Upper lobe of left lung (tissue), 6 donors: Measurements from ENCODE around the gene CEP250. TPM values are rescaled to one million over a fixed set of nuclear protein-coding genes. Genes with fewer than 3 reads are reported as not detected.

Experiments used
- ATAC-seq, 2 donors: fragments of 200-7000 bp; cut with Tn5 transposase; one replicate each; pipeline ENCODE4 v1.9.1; 2022; ENCODE audit warnings: mild to moderate bottlenecking in 2 of 2, moderate library complexity in 2 of 2; ENCODE audit not compliant: low FRiP score in 2 of 2
- DNase-seq, 2 donors: peaks; one replicate each; pipeline ENCODE4 v3.0.0-alpha.2; 2019 to 2020
- H3K27ac ChIP-seq, 4 donors: fragments of 200-600 bp; sonication (generic); one replicate each; pipeline ENCODE4 v1.5.1; 2016 to 2019
- H3K27me3 ChIP-seq, 4 donors: fragments of 200-600 bp; sonication (generic); one replicate each; pipeline ENCODE4 v1.5.1; 2017 to 2019
- H3K36me3 ChIP-seq, 4 donors: fragments of 200-600 bp; sonication (generic); one replicate each; pipeline ENCODE4 v1.5.1; 2016 to 2019
- H3K4me1 ChIP-seq, 4 donors: fragments of 200-600 bp; sonication (generic); one replicate each; pipeline ENCODE4 v1.5.1; 2018 to 2019
- H3K4me3 ChIP-seq, 4 donors: fragments of 200-600 bp; sonication (generic); one replicate each; pipeline ENCODE4 v1.5.1; 2017 to 2019; ENCODE audit warnings: mild to moderate bottlenecking in 2 of 4, moderate library complexity in 1 of 4
- H3K9me3 ChIP-seq, 4 donors: fragments of 200-600 bp; sonication (generic); one replicate each; pipeline ENCODE4 v1.5.1; 2018 to 2019
- CTCF ChIP-seq, 6 experiments: fragments of 450-650 bp in 4 of 6; fragments of 200-600 bp in 2 of 6; sonication (generic) in 2 of 6; IDR thresholded peaks; one replicate each; pipeline ENCODE4 v1.5.1; 2016 to 2019; ENCODE audit warnings: antibody characterized with exemption in 6 of 6
- EP300 ChIP-seq, 4 donors: sonication (generic); formaldehyde crosslinking; IDR thresholded peaks; one replicate each; pipeline ENCODE4 v1.5.1; 2017; ENCODE audit warnings: antibody characterized with exemption in 4 of 4, control low read depth in 2 of 4
- POLR2A ChIP-seq, 4 donors: fragments of 450-650 bp; IDR thresholded peaks; one replicate each; pipeline ENCODE4 v1.5.1; 2016 to 2017; ENCODE audit warnings: antibody characterized with exemption in 4 of 4, mild to moderate bottlenecking in 2 of 4
- POLR2AphosphoS5 ChIP-seq, 2 donors: sonication (generic); formaldehyde crosslinking; IDR thresholded peaks; one replicate each; pipeline ENCODE4 v1.5.1; 2017; ENCODE audit warnings: antibody characterized with exemption in 2 of 2
- WGBS, 2 donors: methylation state at CpG; one replicate each; pipeline ENCODE4 v1.1.5; 2017 to 2018; 5-methylcytosine and 5-hydroxymethylcytosine counted together
- small RNA-seq, 4 donors: library from RNA; depleted of rRNA; stranded (forward); fragments of <200 nt; gene quantifications; one replicate each; pipeline ENCODE3, GENCODE V24; 2016
- total RNA-seq, 6 donors: library from RNA; depleted of rRNA in 4 of 6; stranded (reverse); fragments of >200 nt in 4 of 6; gene quantifications; one replicate each; pipeline versions ENCODE4 v1.1.0 to v1.2.1, GENCODE V29; 2016 to 2021
- donor health status: DM: no; HTN: no; CAD: no; lungs with moderate emphysema.
- donor health status: DM: no; HTN: yes; CAD: no; lungs with severe emphysema.

The CEP250 gene
- total RNA-seq, 6 donors from 2014 or later, result 15.4 to 66.6 (median 29.6) TPM

GRCh38 chr20:35564905-35565304 is 109.5 kb downstream of the CEP250 start:
- 95% methylated on average over 7 of the region's 7 CpGs; no CpG with 5 or more reads in 1 of the 2 donors for WGBS, 2 donors
- peak in 1 of 2 donors; percentile 60 for DNase-seq
- TF ChIP-seq CTCF (IDR thresholded peaks at IDR 0.05) (no peak), POLR2AphosphoS5 (IDR thresholded peaks at IDR 0.05) (no peak), EP300 (IDR thresholded peaks at IDR 0.05) (no peak), POLR2A (IDR thresholded peaks at IDR 0.05) (no peak)
- no peak overlapping the region for H3K4me3 ChIP-seq
- peaks cover 0 to 6% (median 0%) of the 10 kb centered on the region in 4 donors for H3K4me1 ChIP-seq
- no peak overlapping the region for H3K27ac ChIP-seq
- no peaks in the 10 kb centered on the region for H3K9me3 ChIP-seq
- no peak for ATAC-seq
- no peaks in the 10 kb centered on the region for H3K27me3 ChIP-seq
- no peaks in the 10 kb centered on the region for H3K36me3 ChIP-seq

GRCh38 chr20:35568645-35569044 is 113.2 kb downstream of the CEP250 start:
- Histone ChIP-seq H3K4me1 (no peaks in the 10 kb centered on the region), H3K4me3 (no peak overlapping the region), H3K27ac (no peak overlapping the region), H3K36me3 (no peaks in the 10 kb centered on the region), H3K27me3 (no peaks in the 10 kb centered on the region), H3K9me3 (peaks cover 0 to 10% (median 6%) of the 10 kb centered on the region in 4 donors)
- DNase-seq (no peak), ATAC-seq (no peak)
- 6 to 9% methylated on average over 2 of the region's 2 CpGs for WGBS, 2 donors
- TF ChIP-seq CTCF (IDR thresholded peaks at IDR 0.05) (peak in 2 of 6 experiments; percentile 22 to 26), POLR2AphosphoS5 (IDR thresholded peaks at IDR 0.05) (no peak)

Small RNA genes lying within 50 kb of the gene (small RNA-seq; reads per million reads assigned to genes)
- 0 reads per million in 4 donors for gene MIR1289-1

Other genes starting within 250 kb of the CEP250 start
- 10 to 100 TPM in 5 of 6 donors, 1 to 10 TPM in 1; 7.3 to 25.4 (median 15.6) TPM for gene MMP24, start 228.9 kb upstream of the CEP250 start, total RNA-seq
- gene MMP24OS, start 177.5 kb upstream of the CEP250 start, total RNA-seq, result 100 to 1,000 TPM in 1 of 6 donors, 10 to 100 TPM in 5; 27.8 to 145 (median 42.6) TPM
- 100 to 1,000 TPM in 2 of 6 donors, 10 to 100 TPM in 4; 57.5 to 106 (median 88.7) TPM for gene EIF6, start 170.8 kb upstream of the CEP250 start, total RNA-seq
- not detected for gene FAM83C, start 163.2 kb upstream of the CEP250 start, total RNA-seq
- 10 to 100 TPM; 22.0 to 96.4 (median 42.9) TPM for gene UQCC1, start 43.6 kb upstream of the CEP250 start, total RNA-seq
- 1 to 10 TPM in 2 of 6 donors, under 1 TPM in 3, not detected in 1; 0.14 to 1.9 (median 0.59) TPM for gene GDF5, start 17.4 kb upstream of the CEP250 start, total RNA-seq
- gene C20orf173, start 74.1 kb downstream of the CEP250 start, total RNA-seq, result not detected
- gene ERGIC3, start 86.5 kb downstream of the CEP250 start, total RNA-seq, result 100 to 1,000 TPM; 115 to 223 (median 179) TPM
- gene SPAG4, start 160.2 kb downstream of the CEP250 start, total RNA-seq, result 10 to 100 TPM in 2 of 6 donors, 1 to 10 TPM in 4; 2.7 to 48.2 (median 4.8) TPM
- 100 to 1,000 TPM in 5 of 6 donors, 10 to 100 TPM in 1; 48.8 to 210 (median 177) TPM for gene CPNE1, start 209.3 kb downstream of the CEP250 start, total RNA-seq
- gene RBM12, start 209.3 kb downstream of the CEP250 start, total RNA-seq, result 10 to 100 TPM; 14.1 to 64.9 (median 31.4) TPM
- 10 to 100 TPM; 16.2 to 90.1 (median 22.6) TPM for gene NFS1, start 243.8 kb downstream of the CEP250 start, total RNA-seq
- gene ROMO1, start 243.8 kb downstream of the CEP250 start, total RNA-seq, result 100 to 1,000 TPM; 105 to 213 (median 134) TPM